Ishikawa (cell line): ENCODE data around the gene FOXP1.

Experiments
- CEBPB ChIP-seq: IDR thresholded peaks from 2 replicates; pipeline ENCODE4 v1.6.1; 2012
- CREB1 ChIP-seq: IDR thresholded peaks from 2 replicates; pipeline ENCODE4 v1.6.1; 2012; ENCODE audit warnings: low read depth
- EGR1 ChIP-seq: IDR thresholded peaks from 2 replicates; pipeline ENCODE4 v1.6.1; 2012
- EP300 ChIP-seq: IDR thresholded peaks from 2 replicates; pipeline ENCODE4 v1.6.1; 2012; ENCODE audit warnings: borderline replicate concordance
- FOXM1 ChIP-seq: IDR thresholded peaks from 2 replicates; pipeline ENCODE4 v1.6.1; 2012; ENCODE audit warnings: low read depth, borderline replicate concordance
- MAX ChIP-seq: IDR thresholded peaks from 2 replicates; pipeline ENCODE4 v1.6.1; 2012
- NFIC ChIP-seq: IDR thresholded peaks from 2 replicates; pipeline ENCODE4 v1.6.1; 2012
- RAD21 ChIP-seq: IDR thresholded peaks from 2 replicates; pipeline ENCODE4 v1.6.1; 2012; ENCODE audit warnings: low read depth
- REST ChIP-seq: IDR thresholded peaks from 2 replicates; pipeline ENCODE4 v1.6.1; 2012; ENCODE audit warnings: low read depth, mild to moderate bottlenecking
- TAF1 ChIP-seq: IDR thresholded peaks from 2 replicates; pipeline ENCODE4 v1.6.1; 2012; ENCODE audit warnings: low read depth, mild to moderate bottlenecking
- TCF12 ChIP-seq: IDR thresholded peaks from 2 replicates; pipeline ENCODE4 v1.6.1; 2012; ENCODE audit warnings: low read depth
- TEAD4 ChIP-seq: IDR thresholded peaks from 2 replicates; pipeline ENCODE4 v1.6.1; 2012
- USF1 ChIP-seq: IDR thresholded peaks from 2 replicates; pipeline ENCODE4 v1.6.1; 2012
- YY1 ChIP-seq: IDR thresholded peaks from 2 replicates; pipeline ENCODE4 v1.6.1; 2012; ENCODE audit warnings: low read depth
- ZBTB7A ChIP-seq: IDR thresholded peaks from 2 replicates; pipeline ENCODE4 v1.6.1; 2012; ENCODE audit warnings: low read depth

The FOXP1 gene

GRCh38 chr3:71322154-71322553, 261.4 kb downstream of the FOXP1 start:
- no peak for TF ChIP-seq EP300
- no peak for TF ChIP-seq TAF1
- no peak for TF ChIP-seq NFIC
- TF ChIP-seq USF1 = no peak
- TF ChIP-seq CREB1 = no peak
- no peak for TF ChIP-seq CEBPB
- no peak for TF ChIP-seq EGR1
- TF ChIP-seq TEAD4 = no peak
- no peak for TF ChIP-seq RAD21
- no peak for TF ChIP-seq YY1
- TF ChIP-seq MAX = no peak
- TF ChIP-seq REST = no peak
- TF ChIP-seq ZBTB7A = no peak
- no peak for TF ChIP-seq TCF12

GRCh38 chr3:71319771-71320170, 263.8 kb downstream of the FOXP1 start:
- no peak for TF ChIP-seq NFIC
- no peak for TF ChIP-seq FOXM1
- no peak for TF ChIP-seq YY1
- TF ChIP-seq CEBPB = no peak

GRCh38 chr3:71318458-71318827, 265.1 kb downstream of the FOXP1 start:
- TF ChIP-seq ZBTB7A = no peak
- TF ChIP-seq NFIC = no peak
- no peak for TF ChIP-seq RAD21
- no peak for TF ChIP-seq USF1
- TF ChIP-seq YY1 = no peak
- no peak for TF ChIP-seq REST
- TF ChIP-seq CREB1 = no peak
- TF ChIP-seq EP300 = no peak
- TF ChIP-seq TEAD4 = no peak
- TF ChIP-seq FOXM1 = no peak
- no peak for TF ChIP-seq CEBPB
- TF ChIP-seq TCF12 = no peak
- TF ChIP-seq EGR1 = no peak
- no peak for TF ChIP-seq MAX
- TF ChIP-seq TAF1 = no peak

GRCh38 chr3:71317749-71318457, 265.6 kb downstream of the FOXP1 start:
- TF ChIP-seq USF1 = no peak
- TF ChIP-seq ZBTB7A = no peak
- TF ChIP-seq RAD21 = no peak
- TF ChIP-seq FOXM1 = no peak
- no peak for TF ChIP-seq EGR1
- TF ChIP-seq CREB1 = no peak
- TF ChIP-seq TAF1 = no peak
- no peak for TF ChIP-seq MAX

GRCh38 chr3:71317140-71317539, 266.4 kb downstream of the FOXP1 start:
- TF ChIP-seq RAD21 (no peak), YY1 (no peak), TEAD4 (no peak), CREB1 (no peak), ZBTB7A (no peak), EP300 (no peak), MAX (no peak), CEBPB (no peak), EGR1 (no peak), NFIC (no peak), REST (no peak), USF1 (no peak), TAF1 (no peak), FOXM1 (no peak), TCF12 (no peak)
